Naive thymus-derived CD4-positive, alpha-beta T cell (primary cell): ENCODE measurements around the gene TENM4. TPM values are rescaled to one million over a fixed set of nuclear protein-coding genes. Genes with fewer than 3 reads are reported as not detected.

Source experiments
- ATAC-seq: fragments of 150-1000 bp; cut with Tn5 transposase; 2 replicates; pipeline ENCODE4 v1.10.0; 2021; ENCODE audit warnings: mild to moderate bottlenecking, moderate library complexity
- CTCF ChIA-PET: fragments of 350-600 bp; sonication (Branson Sonifier 250); formaldehyde crosslinking; loops from one replicate; lab custom pipeline; 2021; ENCODE audit warnings: antibody characterized with exemption; lab: Charles Lee
- POLR2A ChIA-PET: fragments of 350-600 bp; sonication (Branson Sonifier 250); formaldehyde crosslinking; loops from one replicate; lab custom pipeline; 2021; ENCODE audit warnings: antibody characterized with exemption, inconsistent platforms; lab: Charles Lee
- DNase-seq, 9 donors: peaks; one replicate each; pipeline versions ENCODE4 v3.0.0 to v3.0.0-alpha.2; 2020 to 2022; ENCODE audit warnings: mixed read lengths in 1 of 9
- H3K27ac ChIP-seq: one replicate; pipeline ENCODE4 v1.7.0; 2013; ENCODE audit warnings: mild to moderate bottlenecking, low read depth, low read length, moderate library complexity
- H3K27me3 ChIP-seq, 2 donors: one replicate each; pipeline ENCODE4 v1.7.0; 2013; ENCODE audit warnings: low read length in 2 of 2, mild to moderate bottlenecking in 2 of 2, moderate library complexity in 2 of 2; ENCODE audit not compliant: control insufficient read depth in 2 of 2, insufficient read depth in 2 of 2
- H3K36me3 ChIP-seq, 3 experiments: 1 replicate in 2 of 3; 2 replicates in 1 of 3; pipeline ENCODE4 v1.7.0; 2013; ENCODE audit warnings: low read length in 3 of 3, mild to moderate bottlenecking in 3 of 3, moderate library complexity in 1 of 3; ENCODE audit not compliant: insufficient read depth in 3 of 3, control insufficient read depth in 2 of 3
- H3K4me1 ChIP-seq, 2 donors: one replicate each; pipeline ENCODE4 v1.7.0; 2013; ENCODE audit warnings: low read length in 2 of 2, mild to moderate bottlenecking in 2 of 2, moderate library complexity in 1 of 2; ENCODE audit not compliant: control insufficient read depth in 2 of 2, insufficient read depth in 2 of 2
- H3K4me3 ChIP-seq: 2 replicates; pipeline ENCODE4 v1.7.0; 2013; ENCODE audit warnings: mild to moderate bottlenecking, low read length
- H3K9me3 ChIP-seq, 3 experiments: 1 replicate in 2 of 3; 2 replicates in 1 of 3; pipeline ENCODE4 v1.7.0; 2013; ENCODE audit warnings: low read length in 3 of 3; ENCODE audit not compliant: control insufficient read depth in 2 of 3
- H3K27ac Mint-ChIP-seq, 9 donors: one replicate each; pipeline ENCODE4 v1.8.0; 2020 to 2022; ENCODE audit warnings: mixed read lengths in 9 of 9, mild to moderate bottlenecking in 8 of 9, moderate library complexity in 5 of 9, inconsistent platforms in 2 of 9
- H3K27me3 Mint-ChIP-seq, 5 donors: one replicate each; pipeline ENCODE4 v1.8.0; 2021 to 2022; ENCODE audit warnings: mixed read lengths in 5 of 5, mild to moderate bottlenecking in 1 of 5
- H3K36me3 Mint-ChIP-seq, 5 donors: one replicate each; pipeline ENCODE4 v1.8.0; 2020 to 2022; ENCODE audit warnings: mixed read lengths in 5 of 5, mild to moderate bottlenecking in 3 of 5, inconsistent platforms in 1 of 5
- H3K4me1 Mint-ChIP-seq, 7 donors: one replicate each; pipeline ENCODE4 v1.8.0; 2020 to 2022; ENCODE audit warnings: mixed read lengths in 7 of 7, mild to moderate bottlenecking in 3 of 7, inconsistent platforms in 1 of 7
- H3K4me3 Mint-ChIP-seq, 10 donors: one replicate each; pipeline ENCODE4 v1.8.0; 2020 to 2022; ENCODE audit warnings: mild to moderate bottlenecking in 10 of 10, mixed read lengths in 10 of 10, moderate library complexity in 6 of 10, inconsistent platforms in 2 of 10
- H3K9me3 Mint-ChIP-seq, 11 donors: one replicate each; pipeline ENCODE4 v1.8.0; 2020 to 2022; ENCODE audit warnings: mixed read lengths in 11 of 11, mild to moderate bottlenecking in 4 of 11, inconsistent platforms in 1 of 11, moderate library complexity in 1 of 11
- intact Hi-C, 2 donors: fragments of 100-400 bp; cut with micrococcal nuclease; formaldehyde crosslinking; loops; one replicate each; pipeline ENCODE4 v1.15.1; 2023
- polyA plus RNA-seq, 2 donors: library from polyadenylated mRNA; unstranded; fragments of 300-500 nt; fragmentation: Illumina TruSeq; gene quantifications; one replicate each; pipeline ENCODE4 v1.2.3, GENCODE V29; 2021
- total RNA-seq, 6 experiments: library from RNA in 5 of 6; stranded (reverse) in 5 of 6; gene quantifications; 1 replicate in 5 of 6; 2 replicates in 1 of 6; pipeline ENCODE4 v1.2.3 and lab custom pipeline; 2021 to 2026

TENM4 gene
- total and polyA plus RNA-seq, 7 experiments from 2014 or later, result 0.32 to 0.47 TPM; not detected in 5

- ChIA-PET CTCF (no interaction called here), POLR2A (no interaction called here)
- H3K4me3 Mint-ChIP-seq, result no peak overlapping the region
- no peak for DNase-seq
- Histone ChIP-seq H3K27ac (no peak overlapping the region), H3K4me3 (no peak overlapping the region), H3K9me3 (no peaks in the 10 kb centered on the region), H3K27me3 (no peaks in the 10 kb centered on the region), H3K36me3 (no peaks in the 10 kb centered on the region), H3K4me1 (no peaks in the 10 kb centered on the region)
- H3K4me1 Mint-ChIP-seq, result no peaks in the 10 kb centered on the region
- intact Hi-C loops, result no loop called here
- peaks cover 0 to 1% (median 0%) of the 10 kb centered on the region in 11 donors for H3K9me3 Mint-ChIP-seq
- H3K36me3 Mint-ChIP-seq, result no peaks in the 10 kb centered on the region
- no peak overlapping the region for H3K27ac Mint-ChIP-seq
- ATAC-seq, result no peak
- H3K27me3 Mint-ChIP-seq, result peaks cover 2 to 9% (median 4%) of the 10 kb centered on the region in 5 donors
These were observed 668.6 kb downstream of the TENM4 start for GRCh38 chr11:78772186-78772585.

GRCh38 chr11:78770931-78771330 is 669.9 kb downstream of the TENM4 start:
- no peak overlapping the region for H3K27ac Mint-ChIP-seq
- H3K27ac ChIP-seq, result no peak overlapping the region
- H3K36me3 ChIP-seq, result no peaks in the 10 kb centered on the region
- no peaks in the 10 kb centered on the region for H3K4me1 ChIP-seq
- ATAC-seq (no peak), DNase-seq (no peak)
- H3K27me3 ChIP-seq, result no peaks in the 10 kb centered on the region
- H3K4me3 ChIP-seq, result no peak overlapping the region
- H3K4me1 Mint-ChIP-seq, result no peaks in the 10 kb centered on the region
- H3K27me3 Mint-ChIP-seq, result peaks cover under 1 to 9% (median 4%) of the 10 kb centered on the region in 5 donors
- no peak overlapping the region for H3K4me3 Mint-ChIP-seq
- no peaks in the 10 kb centered on the region for H3K9me3 ChIP-seq
- intact Hi-C loops, result no loop called here
- H3K36me3 Mint-ChIP-seq, result no peaks in the 10 kb centered on the region
- CTCF ChIA-PET, result no interaction called here
- H3K9me3 Mint-ChIP-seq, result peaks cover 0 to 1% (median 0%) of the 10 kb centered on the region in 11 donors
- POLR2A ChIA-PET, result no interaction called here

- Histone ChIP-seq H3K4me1 (no peaks in the 10 kb centered on the region), H3K4me3 (no peak overlapping the region), H3K27ac (no peak overlapping the region), H3K27me3 (no peaks in the 10 kb centered on the region), H3K36me3 (no peaks in the 10 kb centered on the region), H3K9me3 (no peaks in the 10 kb centered on the region)
- Mint-ChIP-seq H3K4me1 (peaks cover 0 to 2% (median 0%) of the 10 kb centered on the region in 7 donors), H3K36me3 (no peaks in the 10 kb centered on the region), H3K27ac (no peak overlapping the region), H3K27me3 (peaks cover 0 to 9% (median 4%) of the 10 kb centered on the region in 5 donors), H3K4me3 (no peak overlapping the region), H3K9me3 (peaks cover 0 to 1% (median 0%) of the 10 kb centered on the region in 11 donors)
- CTCF ChIA-PET, result no interaction called here
- no peak for ATAC-seq
- intact Hi-C loops, result no loop called here
- no peak for DNase-seq
- POLR2A ChIA-PET, result no interaction called here
These were observed 671.9 kb downstream of the TENM4 start for GRCh38 chr11:78768971-78769370.

GRCh38 chr11:78768345-78768744 is 672.5 kb downstream of the TENM4 start:
- Mint-ChIP-seq H3K4me3 (no peak overlapping the region), H3K36me3 (no peaks in the 10 kb centered on the region), H3K9me3 (peaks cover 0 to 1% (median 0%) of the 10 kb centered on the region in 11 donors), H3K4me1 (peaks cover 0 to 2% (median 0%) of the 10 kb centered on the region in 7 donors), H3K27ac (no peak overlapping the region), H3K27me3 (peaks cover 0 to 9% (median 4%) of the 10 kb centered on the region in 5 donors)
- ATAC-seq, result no peak
- ChIA-PET POLR2A (no interaction called here), CTCF (no interaction called here)
- Histone ChIP-seq H3K4me1 (no peaks in the 10 kb centered on the region), H3K27ac (no peak overlapping the region), H3K36me3 (no peaks in the 10 kb centered on the region), H3K27me3 (no peaks in the 10 kb centered on the region), H3K4me3 (no peak overlapping the region), H3K9me3 (no peaks in the 10 kb centered on the region)
- DNase-seq, result no peak
- intact Hi-C loops, result no loop called here

- no peak overlapping the region for H3K27ac Mint-ChIP-seq
- ChIA-PET CTCF (no interaction called here), POLR2A (no interaction called here)
- peaks cover 0 to 10% (median 4%) of the 10 kb centered on the region in 5 donors for H3K27me3 Mint-ChIP-seq
- no peak overlapping the region for H3K4me3 Mint-ChIP-seq
- intact Hi-C loops, result no loop called here
- no peak for DNase-seq
- H3K27ac ChIP-seq, result no peak overlapping the region
- H3K36me3 Mint-ChIP-seq, result no peaks in the 10 kb centered on the region
- peaks cover 0 to 2% (median 0%) of the 10 kb centered on the region in 7 donors for H3K4me1 Mint-ChIP-seq
- H3K36me3 ChIP-seq, result no peaks in the 10 kb centered on the region
- no peaks in the 10 kb centered on the region for H3K27me3 ChIP-seq
- peaks cover 0 to 1% (median 0%) of the 10 kb centered on the region in 11 donors for H3K9me3 Mint-ChIP-seq
- no peak for ATAC-seq
- H3K9me3 ChIP-seq, result no peaks in the 10 kb centered on the region
- no peaks in the 10 kb centered on the region for H3K4me1 ChIP-seq
- H3K4me3 ChIP-seq, result no peak overlapping the region
These were observed 673.5 kb downstream of the TENM4 start for GRCh38 chr11:78767027-78767932.

GRCh38 chr11:78764946-78765345 is 675.9 kb downstream of the TENM4 start:
- no peaks in the 10 kb centered on the region for H3K27me3 ChIP-seq
- no peaks in the 10 kb centered on the region for H3K4me1 ChIP-seq
- DNase-seq (no peak), ATAC-seq (no peak)
- peaks cover 0 to 2% (median 0%) of the 10 kb centered on the region in 7 donors for H3K4me1 Mint-ChIP-seq
- H3K4me3 Mint-ChIP-seq, result no peak overlapping the region
- ChIA-PET POLR2A (no interaction called here), CTCF (no interaction called here)
- H3K4me3 ChIP-seq, result no peak overlapping the region
- H3K27ac ChIP-seq, result no peak overlapping the region
- H3K27ac Mint-ChIP-seq, result no peak overlapping the region
- no peaks in the 10 kb centered on the region for H3K36me3 Mint-ChIP-seq
- no peaks in the 10 kb centered on the region for H3K9me3 ChIP-seq
- H3K36me3 ChIP-seq, result no peaks in the 10 kb centered on the region
- H3K9me3 Mint-ChIP-seq, result peaks cover 0 to 1% (median 0%) of the 10 kb centered on the region in 11 donors
- H3K27me3 Mint-ChIP-seq, result peaks cover 0 to 5% (median 3%) of the 10 kb centered on the region in 5 donors
- intact Hi-C loops, result no loop called here
